Activated CD8-positive, alpha-beta memory T cell treated with anti-CD3 and anti-CD28 coated beads for 24 hours (primary cell): ENCODE measurements around the gene OTOP1.
"Not testable (repeated sequence)": the region's sequence is repeated elsewhere in the genome, so short reads cannot be mapped to it uniquely, and the experiment has no call there.

ENCODE experiments used
- DNase-seq: peaks from one replicate; pipeline ENCODE4 v3.0.0-alpha.2; 2020

Gene OTOP1

GRCh38 chr4:4226606-4227438, at the start of gene OTOP1:
Gene OTOP1 (minus strand): TSS chr4:4226929. CDS start chr4:4226864, 65 bp downstream.
- no peak for DNase-seq

- DNase-seq = no peak
These were observed 47.5 kb upstream of the OTOP1 start for GRCh38 chr4:4274226-4274625.

GRCh38 chr4:4271912-4272311, 45.2 kb upstream of the OTOP1 start:
- no peak for DNase-seq

GRCh38 chr4:4270529-4270928, 43.8 kb upstream of the OTOP1 start:
- DNase-seq = no peak

GRCh38 chr4:4269856-4270255, 43.1 kb upstream of the OTOP1 start:
- DNase-seq = no peak

- no peak for DNase-seq
These were observed 42.6 kb upstream of the OTOP1 start for GRCh38 chr4:4269331-4269731.

GRCh38 chr4:4268776-4269175, 42.0 kb upstream of the OTOP1 start:
- no peak for DNase-seq

- DNase-seq = no peak
These were observed 41.3 kb upstream of the OTOP1 start for GRCh38 chr4:4267981-4268380.

GRCh38 chr4:4260185-4260751, 33.5 kb upstream of the OTOP1 start:
- no peak for DNase-seq

GRCh38 chr4:4259484-4260100, 32.9 kb upstream of the OTOP1 start:
- DNase-seq = no peak

- DNase-seq = not testable (repeated sequence)
These were observed 31.0 kb upstream of the OTOP1 start for GRCh38 chr4:4257705-4258104.

- no peak for DNase-seq
These were observed 30.1 kb upstream of the OTOP1 start for GRCh38 chr4:4256799-4257198.

GRCh38 chr4:4254666-4255065, 27.9 kb upstream of the OTOP1 start:
- no peak for DNase-seq

GRCh38 chr4:4254199-4254598, 27.5 kb upstream of the OTOP1 start:
- DNase-seq = no peak

GRCh38 chr4:4249866-4250265, 23.1 kb upstream of the OTOP1 start:
- no peak for DNase-seq

- DNase-seq = not testable (repeated sequence)
These were observed 22.6 kb upstream of the OTOP1 start for GRCh38 chr4:4249342-4249741.

- no peak for DNase-seq
These were observed 22.1 kb upstream of the OTOP1 start for GRCh38 chr4:4248885-4249203.

- peak; percentile 96 for DNase-seq
These were observed 21.5 kb upstream of the OTOP1 start, which contains the start of gene TMEM128 for GRCh38 chr4:4248029-4248884. Gene TMEM128 (minus strand): TSS chr4:4248223. CDS start chr4:4248202, 21 bp downstream.

- DNase-seq = no peak
These were observed 20.9 kb upstream of the OTOP1 start for GRCh38 chr4:4247696-4248028.

GRCh38 chr4:4245172-4245571, 18.4 kb upstream of the OTOP1 start:
- no peak for DNase-seq

- not testable (repeated sequence) for DNase-seq
These were observed 12.8 kb upstream of the OTOP1 start for GRCh38 chr4:4239551-4239950.

GRCh38 chr4:4233610-4234009, 6.9 kb upstream of the OTOP1 start:
- DNase-seq = no peak

- no peak for DNase-seq
These were observed 1.6 kb upstream of the OTOP1 start for GRCh38 chr4:4228356-4228668.
